ENCODE results near the gene MCM8. TPM values are rescaled to one million over a fixed set of nuclear protein-coding genes. Genes with fewer than 3 reads are reported as not detected.

The MCM8 gene
- polyA plus RNA-seq, 1 donor (not counting 4 experiments of a cell fraction or from before 2014, with no cell fraction given), result 7.0 TPM

DNA sequence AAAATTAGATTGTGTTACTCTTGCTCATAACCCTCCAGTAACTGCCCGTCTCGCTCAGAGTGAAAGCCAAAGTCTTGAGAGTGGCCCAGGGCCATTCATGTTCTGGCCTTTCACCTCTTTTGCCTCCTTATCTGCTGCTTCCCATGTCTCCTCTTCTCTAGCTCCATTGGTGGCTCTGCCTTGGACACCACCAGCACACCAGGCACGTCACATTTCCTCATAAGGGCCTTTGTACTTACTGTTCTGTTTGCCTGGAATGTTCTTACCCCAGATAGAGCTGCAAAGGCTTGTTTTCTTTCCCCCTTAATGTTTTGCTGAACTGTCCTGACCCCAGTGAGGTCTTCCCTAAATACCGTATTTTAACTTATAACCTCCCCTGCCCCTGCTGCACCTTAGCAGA, 29.3 kb downstream of the MCM8 start:
- Histone ChIP-seq H3K4me2 (ENCODE audit: control insufficient read depth, extremely low read depth, insufficient read depth, low read depth, low read length) (no peak overlapping the region), H3K4me3 (ENCODE audit: control insufficient read depth in 2 of 3, extremely low read depth in 1 of 3, insufficient read depth in 2 of 3, low read depth in 1 of 3, low read length in 3 of 3) (no peak overlapping the region), H3K79me2 (ENCODE audit: control insufficient read depth, insufficient read depth, low read length) (no peaks in the 10 kb centered on the region), H2AFZ (ENCODE audit: control insufficient read depth, low read length) (no peak overlapping the region), H3K4me1 (ENCODE audit: control insufficient read depth, extremely low read depth, insufficient read depth, low read length) (no peaks in the 10 kb centered on the region), H3K36me3 (ENCODE audit: control insufficient read depth in 2 of 2, extremely low read depth in 1 of 2, insufficient read depth in 2 of 2, low read length in 2 of 2) (peaks cover 3 to 11% of the 10 kb centered on the region in 2 experiments), H4K20me1 (ENCODE audit: control insufficient read depth, extremely low read depth, insufficient read depth, low read length) (no peaks in the 10 kb centered on the region), H3K9ac (ENCODE audit: control insufficient read depth, extremely low read depth, insufficient read depth, low read length) (no peak overlapping the region), H3K9me1 (ENCODE audit: control insufficient read depth, extremely low read depth, insufficient read depth, low read length) (no peaks in the 10 kb centered on the region), H3K9me3 (ENCODE audit: control insufficient read depth, low read depth, low read length) (no peaks in the 10 kb centered on the region), H3K27ac (ENCODE audit: control insufficient read depth, insufficient read depth, low read length) (no peak overlapping the region), H3K27me3 (ENCODE audit: control insufficient read depth, extremely low read depth, insufficient read depth, low read length) (no peaks in the 10 kb centered on the region)
- no peak for TF ChIP-seq EZH2 (IDR thresholded peaks at IDR 0.05; ENCODE audit: low read length)
- TF ChIP-seq, protein P1, sequence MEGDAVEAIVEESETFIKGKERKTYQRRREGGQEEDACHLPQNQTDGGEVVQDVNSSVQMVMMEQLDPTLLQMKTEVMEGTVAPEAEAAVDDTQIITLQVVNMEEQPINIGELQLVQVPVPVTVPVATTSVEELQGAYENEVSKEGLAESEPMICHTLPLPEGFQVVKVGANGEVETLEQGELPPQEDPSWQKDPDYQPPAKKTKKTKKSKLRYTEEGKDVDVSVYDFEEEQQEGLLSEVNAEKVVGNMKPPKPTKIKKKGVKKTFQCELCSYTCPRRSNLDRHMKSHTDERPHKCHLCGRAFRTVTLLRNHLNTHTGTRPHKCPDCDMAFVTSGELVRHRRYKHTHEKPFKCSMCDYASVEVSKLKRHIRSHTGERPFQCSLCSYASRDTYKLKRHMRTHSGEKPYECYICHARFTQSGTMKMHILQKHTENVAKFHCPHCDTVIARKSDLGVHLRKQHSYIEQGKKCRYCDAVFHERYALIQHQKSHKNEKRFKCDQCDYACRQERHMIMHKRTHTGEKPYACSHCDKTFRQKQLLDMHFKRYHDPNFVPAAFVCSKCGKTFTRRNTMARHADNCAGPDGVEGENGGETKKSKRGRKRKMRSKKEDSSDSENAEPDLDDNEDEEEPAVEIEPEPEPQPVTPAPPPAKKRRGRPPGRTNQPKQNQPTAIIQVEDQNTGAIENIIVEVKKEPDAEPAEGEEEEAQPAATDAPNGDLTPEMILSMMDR (optimal IDR thresholded peaks at IDR 0.05 in 1 of 3, IDR thresholded peaks at IDR 0.05 in 1 of 3, conservative IDR thresholded peaks at IDR 0.05 in 1 of 3; ENCODE audit: extremely low read depth in 1 of 3, insufficient read depth in 2 of 3, low read length in 3 of 3), result no peak
- FAIRE-seq, result no peak
- no peak for DNase-seq (ENCODE audit: low read depth, low spot score)
- dilution Hi-C loops (cut with MboI; ENCODE audit: extremely low pct_ligation_motif_present, low sequenced_read_pairs), result no loop called here

DNA sequence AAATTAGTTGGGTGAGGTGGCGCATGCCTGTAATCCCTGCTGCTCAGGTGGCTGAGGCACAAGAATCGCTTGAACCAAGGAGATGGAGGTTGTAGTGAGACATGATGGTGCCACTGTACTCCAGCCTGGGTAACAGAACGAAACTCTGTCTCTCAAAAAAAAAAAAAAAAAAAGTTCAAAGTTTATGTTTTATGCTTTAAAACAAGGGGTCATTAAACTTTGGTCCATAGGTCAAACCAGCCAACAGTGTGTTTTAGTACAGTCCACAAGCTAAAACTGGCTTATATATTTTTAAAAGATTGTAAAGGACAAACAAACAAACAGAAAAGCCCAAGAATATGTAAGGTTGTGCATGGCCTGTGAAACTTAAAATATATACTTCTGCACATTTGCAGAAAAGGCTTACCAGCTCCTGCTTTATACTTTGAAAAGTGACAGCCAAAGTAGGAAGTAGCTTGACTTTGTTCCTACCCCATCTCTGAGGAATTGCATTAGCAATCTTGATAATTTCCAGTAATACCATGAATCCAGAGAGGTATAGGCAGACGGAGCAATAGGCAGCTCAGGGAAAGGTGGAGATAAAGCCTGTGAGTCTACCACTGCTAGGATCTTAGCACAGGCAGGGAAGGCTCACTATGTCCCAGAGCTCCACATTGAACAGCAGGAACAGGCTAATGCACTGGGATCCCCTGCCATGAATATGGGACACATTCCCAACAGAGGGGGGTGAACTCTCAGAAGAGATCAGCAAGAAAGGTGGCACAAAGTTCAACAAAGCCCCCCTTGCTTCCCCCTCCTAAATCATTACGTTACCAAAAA, 30.5 kb downstream of the MCM8 start:
- Histone ChIP-seq H4K20me1 (ENCODE audit: control insufficient read depth, extremely low read depth, insufficient read depth, low read length) (no peaks in the 10 kb centered on the region), H3K4me2 (ENCODE audit: control insufficient read depth, extremely low read depth, insufficient read depth, low read depth, low read length) (no peak overlapping the region), H3K27ac (ENCODE audit: control insufficient read depth, insufficient read depth, low read length) (no peak overlapping the region), H3K9ac (ENCODE audit: control insufficient read depth, extremely low read depth, insufficient read depth, low read length) (no peak overlapping the region), H3K4me1 (ENCODE audit: control insufficient read depth, extremely low read depth, insufficient read depth, low read length) (no peaks in the 10 kb centered on the region), H2AFZ (ENCODE audit: control insufficient read depth, low read length) (no peak overlapping the region), H3K4me3 (ENCODE audit: control insufficient read depth in 2 of 3, extremely low read depth in 1 of 3, insufficient read depth in 2 of 3, low read depth in 1 of 3, low read length in 3 of 3) (no peak overlapping the region), H3K79me2 (ENCODE audit: control insufficient read depth, insufficient read depth, low read length) (no peaks in the 10 kb centered on the region), H3K36me3 (ENCODE audit: control insufficient read depth in 2 of 2, extremely low read depth in 1 of 2, insufficient read depth in 2 of 2, low read length in 2 of 2) (peaks cover 3 to 11% of the 10 kb centered on the region in 2 experiments), H3K27me3 (ENCODE audit: control insufficient read depth, extremely low read depth, insufficient read depth, low read length) (no peaks in the 10 kb centered on the region), H3K9me1 (ENCODE audit: control insufficient read depth, extremely low read depth, insufficient read depth, low read length) (no peaks in the 10 kb centered on the region), H3K9me3 (ENCODE audit: control insufficient read depth, low read depth, low read length) (no peaks in the 10 kb centered on the region)
- dilution Hi-C loops (cut with MboI; ENCODE audit: extremely low pct_ligation_motif_present, low sequenced_read_pairs), result no loop called here
- DNase-seq (ENCODE audit: low read depth, low spot score) (no peak), FAIRE-seq (peak; percentile 5)
- TF ChIP-seq EZH2 (IDR thresholded peaks at IDR 0.05; ENCODE audit: low read length), result no peak
- TF ChIP-seq, protein P1 (optimal IDR thresholded peaks at IDR 0.05 in 1 of 3, IDR thresholded peaks at IDR 0.05 in 1 of 3, conservative IDR thresholded peaks at IDR 0.05 in 1 of 3; ENCODE audit: extremely low read depth in 1 of 3, insufficient read depth in 2 of 3, low read length in 3 of 3), result no peak
